ENCODE results near the gene ZBTB24.
"Not testable (repeated sequence)": the region's sequence is repeated elsewhere in the genome, so short reads cannot be mapped to it uniquely, and the experiment has no call there.

ZBTB24 gene

DNA sequence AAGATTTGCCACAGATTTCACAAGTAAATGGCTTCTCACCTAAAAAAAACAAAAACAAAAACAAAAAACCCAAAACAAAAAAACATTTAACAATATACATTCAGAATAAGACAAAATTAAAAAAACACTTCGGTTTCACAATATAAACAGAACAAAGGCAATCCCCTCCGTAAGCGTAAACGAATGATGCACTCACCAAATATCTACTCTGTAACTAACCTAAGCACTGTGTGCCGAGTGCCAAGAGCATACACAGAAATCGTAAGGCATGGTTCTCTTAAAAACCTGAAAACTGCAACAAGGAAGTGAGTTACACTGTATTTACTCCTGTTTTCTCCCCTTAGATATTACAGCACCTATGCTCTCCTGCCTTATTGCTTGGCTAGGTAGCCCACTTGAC, 15.3 kb downstream of the ZBTB24 start:
- DNase-seq, result peak; percentile 18

DNA sequence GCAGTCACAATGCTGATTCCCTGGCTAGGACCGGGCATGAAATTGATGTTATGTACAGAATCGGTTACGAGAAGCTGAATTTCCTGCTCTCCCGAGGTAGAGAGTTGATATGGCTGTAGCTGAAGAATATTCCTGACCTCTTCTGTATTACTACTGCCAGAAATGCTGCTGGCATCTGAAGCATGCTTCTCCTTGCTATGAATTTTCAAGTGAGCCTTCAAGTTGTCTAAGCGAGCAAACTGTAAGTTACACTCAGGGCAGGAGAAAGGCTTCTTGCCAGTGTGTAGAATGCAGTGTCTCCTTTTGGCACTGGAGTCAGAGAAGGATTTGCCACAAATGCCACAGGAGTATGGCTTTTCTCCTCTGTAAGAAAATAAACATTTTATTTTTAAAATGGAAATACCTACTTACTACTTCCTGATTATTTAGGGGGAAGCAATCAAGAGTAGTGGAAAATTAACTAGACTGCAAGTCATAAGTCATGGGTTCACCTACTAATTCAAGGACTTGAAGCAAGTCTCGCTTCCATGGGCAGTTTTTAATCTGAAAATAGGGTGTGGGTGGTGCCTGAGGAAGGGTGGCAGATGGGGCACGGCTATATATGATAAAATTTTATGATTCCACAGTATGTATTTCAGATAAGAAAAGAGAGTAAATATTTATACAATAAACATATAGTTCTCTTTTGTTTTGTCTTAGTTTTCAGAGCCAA, 16.7 kb downstream of the ZBTB24 start:
- no peak for DNase-seq

DNA sequence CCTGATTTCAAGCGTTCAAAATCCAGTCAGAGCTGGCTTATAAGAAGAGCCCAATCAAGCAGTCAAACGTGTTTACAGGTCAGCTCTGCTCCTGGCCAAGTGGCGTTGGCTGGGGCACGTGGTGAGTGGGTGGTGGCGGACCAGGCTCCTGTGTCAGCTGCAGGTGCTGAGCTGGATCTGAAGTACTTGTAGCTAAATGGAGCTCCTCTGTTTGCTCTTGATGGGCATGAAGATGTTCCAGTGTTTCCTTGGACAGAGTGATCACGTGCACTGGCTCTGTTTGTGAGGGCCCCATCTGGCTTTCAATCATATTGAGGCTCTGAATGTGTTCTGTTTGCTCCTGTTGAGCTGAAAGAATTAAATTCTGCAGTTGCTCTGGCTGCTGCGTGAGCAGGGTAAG, 17.2 kb downstream of the ZBTB24 start:
- DNase-seq, result peak; percentile 98

DNA sequence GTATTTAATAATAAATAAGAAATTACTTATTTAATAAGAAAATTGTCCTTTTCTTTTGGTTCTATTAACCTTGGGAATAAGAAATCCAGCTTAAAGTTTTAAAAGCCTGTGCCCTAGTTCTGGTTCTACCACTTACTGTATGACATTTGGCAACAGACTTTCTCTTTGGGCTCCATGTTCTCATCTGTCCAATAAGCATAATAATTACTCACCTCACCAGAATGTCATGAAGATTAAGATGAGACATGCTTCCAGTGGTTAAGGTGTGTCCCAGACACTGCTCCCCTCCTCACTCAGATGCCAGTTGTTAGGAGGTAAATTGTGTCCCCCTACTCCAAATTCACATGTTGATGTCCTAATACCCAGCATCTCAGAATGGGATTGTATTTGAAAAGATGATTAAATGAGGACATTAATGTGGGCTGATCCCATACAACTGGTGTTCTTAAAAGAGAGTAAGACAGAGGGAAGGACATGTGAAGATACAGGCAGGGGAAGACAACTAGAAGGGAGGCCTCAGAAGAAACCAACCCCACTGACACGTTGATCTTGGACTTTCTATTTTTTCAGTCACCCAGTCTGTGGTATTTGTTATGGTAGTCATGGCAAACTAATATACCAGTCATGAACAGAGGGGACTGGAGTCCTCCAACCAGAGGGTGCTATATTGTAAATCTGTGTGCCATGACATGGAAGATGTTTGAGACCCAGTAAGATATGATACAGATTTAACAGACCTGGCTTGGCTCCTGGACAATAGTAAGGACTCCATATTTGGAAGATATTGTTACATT, 21.1 kb downstream of the ZBTB24 start:
- peak; percentile 9 for DNase-seq

DNA sequence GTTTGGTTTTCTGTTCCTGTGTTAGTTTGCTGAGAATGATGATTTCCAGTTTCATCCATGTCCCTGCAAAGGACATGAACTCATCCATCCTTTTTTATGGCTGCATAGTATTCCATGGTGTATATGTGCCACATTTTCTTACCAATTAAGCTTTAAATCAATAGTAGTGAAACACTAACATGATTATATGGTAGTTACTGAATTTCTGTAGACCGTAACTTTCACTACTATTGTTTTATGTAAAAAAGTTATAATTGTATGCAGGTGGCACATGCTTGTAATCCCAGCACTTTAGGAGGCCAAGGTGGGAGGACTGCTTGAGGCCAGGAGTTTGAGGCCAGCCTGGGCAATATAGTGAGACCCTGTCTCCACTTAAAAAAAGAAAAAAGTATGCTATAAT, 21.8 kb downstream of the ZBTB24 start:
- DNase-seq, result not testable (repeated sequence)

DNA sequence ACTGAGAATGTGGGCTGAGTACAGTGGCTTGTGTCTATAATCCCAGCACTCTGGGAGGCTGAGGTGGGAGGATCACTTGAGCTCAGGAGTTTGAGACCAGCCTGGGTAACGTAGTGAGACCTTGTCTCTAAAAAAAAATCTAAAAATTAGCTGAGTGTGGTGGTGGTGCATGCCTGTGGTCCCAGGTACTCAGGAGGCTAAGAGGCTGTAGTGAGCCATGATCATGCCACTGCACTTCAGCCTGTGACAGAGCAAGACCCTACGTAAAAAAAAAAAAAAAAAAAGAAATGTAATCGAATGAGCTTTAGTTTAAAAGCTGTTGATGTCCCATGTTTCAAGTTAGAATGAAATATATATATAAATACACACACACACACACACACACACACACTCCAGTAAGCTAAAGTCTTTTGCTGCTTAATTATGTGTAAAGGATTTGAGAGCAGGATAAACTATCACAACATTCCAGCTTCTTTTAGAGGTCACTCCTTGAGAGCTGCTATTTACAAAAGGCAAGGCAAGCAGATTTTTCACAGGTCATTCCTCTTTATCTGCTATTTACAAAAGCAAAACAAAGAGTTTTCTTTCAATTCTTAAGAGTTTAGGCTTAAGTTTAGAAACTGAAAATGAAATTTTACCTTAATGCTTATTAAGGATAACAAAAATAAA, 22.7 kb downstream of the ZBTB24 start:
- DNase-seq, result peak; percentile 15

DNA sequence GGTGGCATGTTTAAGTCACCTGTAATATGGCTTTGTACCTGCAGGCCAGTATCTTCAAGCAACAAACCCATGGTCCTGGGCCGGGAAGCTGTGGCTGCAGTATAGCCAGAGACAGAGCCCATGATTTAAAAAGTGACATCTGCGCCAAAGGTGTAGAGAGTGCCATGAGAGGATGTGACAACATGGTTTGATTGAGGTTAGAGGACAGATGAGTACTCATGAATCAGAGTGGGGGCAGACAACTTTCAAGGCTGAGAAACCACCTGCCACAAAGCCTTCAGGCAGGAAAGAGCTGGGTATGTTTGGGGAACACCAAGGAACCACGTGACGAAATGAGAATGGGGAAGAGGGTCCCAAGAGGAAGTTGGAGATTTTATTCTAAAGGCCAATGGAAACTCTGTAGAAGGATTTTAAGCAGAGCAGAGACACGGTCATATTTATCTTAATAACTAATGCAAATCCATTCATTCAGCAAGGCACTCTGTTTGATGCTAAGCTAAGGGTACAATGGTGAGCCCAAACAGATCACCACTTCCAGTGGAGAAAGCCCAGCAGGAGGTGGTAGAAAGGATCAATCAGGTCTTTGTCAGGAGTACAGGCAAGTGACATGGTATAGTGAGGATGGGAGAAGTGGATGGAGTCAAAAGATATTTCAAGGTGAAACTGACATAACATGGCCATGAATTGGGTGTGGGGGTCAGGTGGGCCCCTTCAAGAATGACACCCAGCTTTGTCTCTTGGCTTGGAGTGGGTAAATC, 24.1 kb downstream of the ZBTB24 start:
- DNase-seq, result peak; percentile 15

DNA sequence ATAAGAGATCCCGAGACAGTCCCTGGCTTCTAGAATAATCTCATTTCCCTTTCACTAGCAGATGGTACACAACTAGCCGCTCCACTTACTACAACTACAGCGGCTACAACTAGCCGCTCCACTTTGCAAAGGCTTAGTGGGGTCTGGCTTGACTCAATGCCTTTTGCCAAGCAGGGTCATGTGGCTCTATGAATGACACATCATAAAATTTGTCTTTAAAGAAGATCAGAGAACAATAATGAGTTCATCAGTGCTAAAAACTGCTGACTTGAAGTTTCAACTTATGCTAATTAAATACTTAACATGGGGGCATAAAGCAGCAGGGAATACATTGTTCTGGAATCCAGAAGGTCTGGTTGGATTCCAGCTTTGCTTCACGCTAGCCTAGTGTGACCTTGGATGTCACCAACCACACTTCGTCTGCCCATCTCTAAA, 25.4 kb downstream of the ZBTB24 start:
- no peak for DNase-seq

DNA sequence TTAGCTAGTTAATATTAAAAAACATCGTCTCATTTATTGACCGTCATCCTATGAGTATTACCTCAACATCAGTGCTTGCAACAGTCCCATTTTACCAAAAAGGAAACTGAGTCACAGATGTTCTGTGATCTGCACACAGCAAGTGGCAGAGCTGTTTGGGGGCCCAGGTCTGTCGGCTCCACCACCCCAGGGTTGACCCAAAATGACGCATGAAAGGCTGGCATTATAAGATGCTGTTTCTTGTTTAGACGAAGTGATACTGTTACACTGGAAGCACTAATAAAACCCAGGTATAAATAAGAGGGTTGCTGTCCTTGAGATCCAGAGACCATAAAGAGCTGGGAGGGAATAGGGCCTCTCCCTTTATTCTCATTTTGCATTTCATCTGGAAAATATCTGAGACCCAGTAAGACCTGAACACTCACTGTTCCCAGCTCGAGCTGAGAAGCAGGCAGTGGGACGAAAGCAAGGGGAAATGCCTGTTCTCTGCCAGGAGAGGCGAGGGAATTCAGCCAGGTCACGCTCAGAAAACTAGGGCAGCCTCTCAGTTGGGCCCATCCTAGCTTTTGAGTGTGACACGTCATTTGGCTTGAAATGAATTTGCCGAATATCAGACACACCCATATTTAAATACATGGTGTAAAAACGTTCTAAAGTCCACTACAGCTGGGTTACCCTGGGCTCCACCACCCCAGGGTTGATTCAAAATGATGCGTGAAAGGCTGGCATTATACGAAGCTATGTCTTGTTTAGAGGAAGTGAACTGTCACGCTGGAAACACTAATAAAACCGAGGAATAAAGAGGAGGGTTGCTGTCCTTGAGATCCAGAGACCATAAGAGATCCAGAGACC, 26.1 kb downstream of the ZBTB24 start:
- peak; percentile 20 for DNase-seq

DNA sequence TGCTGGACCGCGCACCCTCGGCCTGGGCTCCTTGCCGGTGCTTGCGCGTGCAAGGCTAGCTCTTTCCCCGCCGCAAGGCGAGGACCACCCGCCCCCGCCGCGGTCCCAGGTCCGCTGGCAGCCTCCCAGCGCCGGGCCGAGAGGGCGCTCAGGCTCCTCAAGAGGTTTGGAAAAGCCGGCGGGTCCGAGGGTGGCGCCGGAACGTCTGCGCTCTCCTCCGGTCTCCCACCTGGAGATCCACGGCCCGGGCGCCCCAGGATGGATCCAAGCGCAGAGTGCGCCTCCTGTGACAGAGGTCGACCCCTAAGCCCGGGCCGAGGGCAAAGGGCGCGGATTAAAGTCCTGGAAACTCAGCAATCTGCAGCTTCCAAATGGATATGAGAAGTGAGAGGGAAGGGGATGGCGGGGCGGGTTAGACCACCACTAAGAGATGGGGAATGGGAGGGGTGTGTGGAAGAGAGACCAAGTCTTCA, 26.9 kb downstream of the ZBTB24 start:
- DNase-seq, result peak; percentile 56

DNA sequence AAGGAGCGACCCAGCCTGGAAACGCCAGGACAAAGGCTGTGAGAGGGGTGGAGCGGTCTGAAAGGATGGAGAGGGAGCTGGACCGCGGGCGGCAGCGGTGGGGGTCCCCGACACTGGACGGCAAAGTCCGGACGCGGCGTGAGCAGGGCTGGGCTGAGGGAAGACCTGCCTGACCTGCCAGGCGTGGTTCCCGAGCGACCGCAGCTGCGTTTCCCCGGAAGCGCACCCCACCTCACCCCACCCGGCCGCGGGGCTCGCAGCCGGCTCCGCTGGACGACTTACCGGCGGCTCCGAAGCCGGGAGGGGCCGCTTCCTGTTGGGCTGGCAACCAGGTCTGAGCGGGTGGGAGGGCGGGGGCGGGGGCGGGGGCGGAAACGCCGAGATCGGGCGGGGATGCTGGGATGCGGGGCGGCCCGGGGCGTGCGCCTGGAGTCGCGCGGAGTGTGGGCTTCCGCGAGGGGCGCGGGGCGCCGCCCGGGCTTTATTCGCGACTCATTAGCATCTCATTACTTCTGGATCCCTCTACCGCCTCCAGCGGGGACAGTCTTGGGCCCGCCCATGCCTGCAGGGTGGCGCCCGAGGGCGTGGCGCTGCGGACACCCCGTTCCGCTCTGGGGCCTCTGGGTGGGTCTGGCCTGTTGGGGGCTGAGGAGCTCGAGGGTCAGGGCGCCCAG, 27.4 kb downstream of the ZBTB24 start, which contains the start of gene MICAL1:
MICAL1 (minus strand) TSS at position 336 of the 674 bp plus-strand sequence. CDS start 1,576 bp downstream, outside the sequence.
- peak; percentile 72 for DNase-seq

DNA sequence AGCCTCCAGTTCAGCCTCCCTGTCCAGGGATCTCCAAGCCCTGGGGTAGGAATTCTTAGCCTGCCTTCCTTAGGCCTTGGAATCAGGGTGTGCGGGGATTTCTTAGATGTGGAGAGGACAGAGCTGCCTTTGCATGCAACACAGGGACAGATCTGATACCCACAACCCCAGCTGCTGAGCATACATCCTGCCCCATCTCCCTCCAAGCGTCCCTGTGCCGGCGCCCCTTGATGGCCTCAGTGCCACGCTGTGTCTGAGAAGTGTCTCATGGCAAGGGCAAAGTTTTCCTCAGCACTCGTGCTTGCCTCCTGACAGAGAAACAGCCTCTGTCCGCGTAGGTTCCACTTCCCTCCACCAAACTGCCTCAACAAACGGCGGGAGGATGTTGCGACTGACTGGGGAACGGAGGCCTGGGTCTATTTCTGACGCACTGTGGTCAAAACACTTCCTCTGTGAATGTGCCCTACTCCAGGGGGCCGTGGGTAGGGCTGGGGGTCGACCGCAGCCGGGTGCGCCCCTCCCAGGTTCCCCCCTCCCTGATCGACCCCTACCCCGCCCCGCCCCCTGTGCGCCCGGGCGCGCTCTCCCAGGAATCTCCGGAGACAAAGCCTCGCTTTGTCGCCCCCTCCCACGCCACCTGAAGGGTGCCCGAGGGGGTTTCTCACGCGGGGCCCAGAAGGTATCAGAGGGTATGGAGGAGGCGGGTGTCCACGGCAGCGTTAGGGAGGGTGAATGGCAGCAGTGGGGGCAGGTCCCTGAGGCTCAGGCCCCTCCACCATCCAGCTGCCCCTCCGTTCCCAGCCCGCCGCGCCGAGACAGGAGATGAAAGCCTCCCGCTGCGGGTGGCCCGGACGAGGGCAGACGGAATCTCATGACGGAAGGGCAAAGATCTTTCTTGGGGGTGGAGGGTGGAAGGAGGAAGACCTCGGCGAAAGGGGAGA, 28.3 kb downstream of the ZBTB24 start:
- peak; percentile 31 for DNase-seq

DNA sequence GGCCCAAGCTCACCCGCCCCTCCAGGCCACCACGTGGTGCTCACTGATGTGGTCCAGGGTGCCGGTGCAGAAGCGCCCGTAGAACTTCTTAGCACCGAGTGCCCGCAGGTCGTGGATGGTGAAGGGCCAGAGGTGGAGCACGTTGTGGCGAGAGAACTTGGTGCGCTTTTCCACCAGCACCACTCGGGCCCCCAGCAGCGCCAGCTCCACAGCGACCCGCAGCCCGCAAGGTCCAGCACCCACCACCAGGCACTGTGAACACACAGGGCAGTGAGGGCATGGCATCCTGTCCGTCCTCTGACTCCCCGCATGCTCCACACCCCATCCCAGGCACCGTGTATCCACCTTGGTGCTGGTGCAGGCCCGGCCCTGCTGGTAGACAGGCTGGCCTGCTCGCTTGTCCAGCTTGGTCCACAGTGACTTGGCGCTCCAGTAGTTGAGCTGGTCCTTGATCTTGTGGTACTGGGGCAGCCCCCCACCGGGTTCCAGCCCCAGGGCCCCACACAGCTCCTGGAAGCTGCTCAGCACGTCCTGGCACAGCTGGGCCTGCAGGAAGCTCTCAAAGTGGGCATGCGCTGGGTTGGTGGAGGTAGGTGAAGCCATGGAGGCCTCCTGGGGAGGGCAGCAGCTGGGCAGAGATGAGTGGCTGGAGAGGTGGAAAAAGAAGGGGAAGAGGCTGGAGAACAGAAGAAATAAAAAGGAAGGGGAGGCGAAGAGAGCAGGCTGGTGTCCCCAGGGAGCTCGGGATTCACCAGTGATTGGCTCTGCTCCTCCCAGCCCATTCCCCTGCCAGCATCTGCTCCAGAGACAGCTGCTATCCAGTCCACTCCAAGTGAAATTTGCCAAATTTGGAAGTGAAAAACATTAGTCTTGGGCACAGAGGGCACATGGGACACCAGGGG, 29.2 kb downstream of the ZBTB24 start:
- peak; percentile 25 for DNase-seq

DNA sequence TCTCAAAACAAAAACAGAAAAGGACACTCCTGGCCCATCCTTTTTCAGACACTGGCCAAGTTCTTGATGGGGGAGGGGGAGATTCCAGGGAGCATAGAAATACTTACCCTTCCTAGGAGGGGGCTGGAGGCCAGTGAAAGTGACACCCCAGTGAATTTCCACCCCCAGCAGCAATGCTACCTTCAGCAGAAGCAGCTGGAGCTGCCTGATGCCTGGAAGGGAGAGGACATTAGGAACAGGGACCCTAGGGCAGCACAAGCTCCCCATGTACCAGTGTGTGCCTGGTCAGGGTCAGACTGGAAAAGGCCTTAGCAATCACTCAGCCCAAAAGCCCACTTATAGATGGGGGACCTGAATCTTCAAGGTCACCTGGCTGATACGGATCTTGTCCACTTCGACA, 29.9 kb downstream of the ZBTB24 start:
- no peak for DNase-seq

DNA sequence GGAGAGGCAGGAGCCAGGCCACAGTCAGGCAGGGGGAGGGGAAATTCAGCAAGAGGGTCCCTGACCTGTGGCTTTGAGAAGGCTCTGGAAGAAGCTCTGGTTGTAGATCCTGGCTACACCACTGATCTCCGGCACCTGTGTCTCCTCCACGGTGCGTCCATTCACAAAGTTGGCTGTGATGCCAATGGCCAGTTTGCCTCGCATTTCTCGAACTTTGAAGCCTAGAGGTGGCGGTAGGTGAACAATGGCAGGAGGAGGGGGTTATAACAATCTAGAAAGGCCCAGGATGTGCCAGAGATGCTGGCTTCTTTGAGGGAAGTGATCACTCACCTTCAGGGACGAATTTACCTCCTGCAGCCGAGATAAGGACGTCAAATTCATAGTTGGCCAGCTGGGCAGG, 30.8 kb downstream of the ZBTB24 start:
- DNase-seq, result no peak

DNA sequence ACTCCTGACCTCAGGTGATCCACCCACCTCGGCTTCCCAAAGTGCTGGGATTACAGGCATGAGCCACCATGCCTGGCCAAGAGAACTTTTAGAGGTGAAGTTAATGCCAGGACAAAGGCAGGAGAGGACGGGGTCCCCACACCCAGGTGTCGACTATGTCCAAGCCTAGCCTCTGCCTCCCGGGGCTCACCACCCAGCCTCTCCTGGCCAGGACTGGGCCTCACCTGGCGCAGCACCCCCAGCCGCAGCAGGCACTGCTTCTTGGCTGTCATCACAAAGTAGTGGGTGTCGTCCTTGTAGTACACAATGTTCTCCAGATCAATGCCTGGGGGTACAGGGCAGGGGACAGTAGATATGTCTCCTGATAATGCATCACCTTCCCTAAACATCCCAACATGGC, 31.6 kb downstream of the ZBTB24 start:
- DNase-seq, result no peak

DNA sequence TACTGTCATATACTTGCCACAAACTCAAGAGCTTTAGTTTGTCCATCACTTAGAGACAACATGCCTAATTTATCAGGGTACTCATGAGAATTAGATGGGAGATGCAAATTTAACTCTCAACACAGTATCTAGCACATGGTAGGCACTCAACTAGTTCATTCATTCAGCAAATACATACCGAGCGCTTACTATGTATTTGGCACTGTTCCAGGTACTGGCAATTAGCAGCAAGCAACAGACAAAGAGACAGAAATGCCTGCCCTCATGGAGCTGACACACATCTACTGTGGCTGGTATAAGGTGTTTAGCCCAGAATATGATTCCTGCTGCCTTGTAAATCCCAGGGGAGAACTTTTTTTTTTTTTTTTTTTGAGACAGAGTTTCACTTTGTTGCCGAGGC, 32.2 kb downstream of the ZBTB24 start:
- peak; percentile 13 for DNase-seq

DNA sequence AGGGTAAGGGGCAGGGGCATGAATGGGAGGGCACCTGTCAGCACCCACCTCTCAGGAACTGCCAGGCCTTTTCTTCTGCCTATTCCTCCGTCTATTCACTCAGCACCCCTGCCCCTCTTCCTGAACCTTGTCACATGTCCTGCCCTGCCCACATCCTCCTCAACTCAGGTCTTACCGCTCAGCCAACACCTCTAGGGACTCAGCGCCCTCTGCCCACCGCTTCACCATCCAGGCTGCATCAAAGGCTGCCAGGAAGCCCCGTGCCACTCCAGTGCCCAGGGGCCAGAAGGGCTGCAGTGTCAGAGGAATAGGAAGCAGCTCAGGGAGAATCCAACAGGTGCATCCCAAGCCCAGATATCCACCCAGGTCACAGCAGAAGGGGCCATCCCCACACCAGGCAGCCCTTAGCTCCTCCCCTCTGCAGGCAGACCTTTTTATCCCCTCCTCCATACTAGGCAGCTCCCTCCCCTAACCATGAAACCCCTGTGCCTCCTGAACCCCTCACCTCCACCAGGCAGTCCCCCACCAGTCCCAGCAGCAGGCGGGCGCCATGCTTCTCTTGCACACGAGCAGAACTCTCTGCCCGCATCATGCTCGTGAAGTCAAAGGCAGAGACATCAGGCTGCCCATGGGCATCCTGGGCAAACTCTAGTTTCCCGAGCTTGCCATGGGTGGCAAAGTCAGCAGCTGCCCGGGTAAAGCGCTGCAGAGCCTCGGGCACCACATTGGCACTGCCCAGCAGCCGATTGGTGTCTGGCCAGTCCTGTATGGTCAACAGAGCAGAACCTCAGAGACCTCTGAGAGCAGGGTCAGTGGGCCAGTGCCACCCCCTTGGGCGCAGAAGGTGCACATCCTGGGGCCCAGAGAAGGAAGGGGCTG, 33.0 kb downstream of the ZBTB24 start:
- DNase-seq, result peak; percentile 7

Measured in DMS53 (cell line).